ENCODE results near the gene RBM7. TPM values are rescaled to one million over a fixed set of nuclear protein-coding genes. Genes with fewer than 3 reads are reported as not detected.

The RBM7 gene
- total and polyA plus RNA-seq, 2 donors (not counting 3 experiments of a cell fraction or from before 2014, with no cell fraction given): 16.4 to 38.4 TPM

DNA sequence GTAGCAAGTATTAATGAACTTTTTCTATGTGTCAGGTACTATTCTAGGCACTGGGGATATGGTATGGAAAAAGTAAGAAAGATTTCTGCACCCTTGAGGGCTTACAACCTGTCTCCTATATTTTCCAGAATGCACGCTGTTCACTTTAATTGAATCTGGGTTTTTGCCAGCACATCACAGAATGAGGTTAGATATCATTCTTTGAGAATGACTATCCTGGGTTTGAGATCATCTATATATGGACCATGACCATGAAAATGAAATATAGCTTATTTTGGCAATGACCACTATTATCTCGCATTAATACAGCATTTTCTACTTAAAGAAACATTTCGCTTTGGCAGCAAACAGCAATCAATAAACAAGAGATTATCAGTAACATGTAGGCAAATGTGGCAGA lies 47.0 kb upstream of the RBM7 start:
- POLR2A ChIA-PET: no interaction called here
- dilution Hi-C loops (cut with MboI; ENCODE audit: extremely low pct_ligation_motif_present, low sequenced_read_pairs) (no loop called here), intact Hi-C loops (cut with micrococcal nuclease) (no loop called here)
- BruUV-seq (replicated peaks): no TSS peak
- no peaks in the 10 kb centered on the region for H3K9me1 ChIP-seq (replicated peaks; ENCODE audit: control insufficient read depth, extremely low read depth, insufficient read depth, low read length)
- H3K9me3 ChIP-seq (replicated peaks; ENCODE audit: control insufficient read depth, insufficient read depth, low read length): no peaks in the 10 kb centered on the region
- TF ChIP-seq FOS (IDR thresholded peaks at IDR 0.05; ENCODE audit: borderline replicate concordance, insufficient read depth, low read length) (no peak), POLR2AphosphoS5 (IDR thresholded peaks at IDR 0.05; ENCODE audit: insufficient read depth, low read depth, low read length) (no peak), CTCF (IDR thresholded peaks at IDR 0.05; ENCODE audit: extremely low read depth in 1 of 2, insufficient read depth in 1 of 2, low read depth in 1 of 2, low read length in 2 of 2) (no peak), GATA2 (IDR thresholded peaks at IDR 0.05; ENCODE audit: insufficient read depth, insufficient read length, low read depth, low read length) (no peak), MYC (IDR thresholded peaks at IDR 0.05; ENCODE audit: low read depth, low read length) (no peak), POLR2A (IDR thresholded peaks at IDR 0.05; ENCODE audit: low read depth, low read length) (no peak), EZH2 (IDR thresholded peaks at IDR 0.05; ENCODE audit: borderline replicate concordance, low read depth, low read length, severe bottlenecking) (no peak), JUN (IDR thresholded peaks at IDR 0.05; ENCODE audit: borderline replicate concordance, insufficient read depth, insufficient read length, low read depth) (no peak)
- TF ChIP-seq, protein P1, sequence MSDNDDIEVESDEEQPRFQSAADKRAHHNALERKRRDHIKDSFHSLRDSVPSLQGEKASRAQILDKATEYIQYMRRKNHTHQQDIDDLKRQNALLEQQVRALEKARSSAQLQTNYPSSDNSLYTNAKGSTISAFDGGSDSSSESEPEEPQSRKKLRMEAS (IDR thresholded peaks at IDR 0.05; ENCODE audit: insufficient read depth, insufficient read length): no peak
- H3K4me3 ChIP-seq (replicated peaks in 1 of 3; ENCODE audit: insufficient read depth in 1 of 3, low read depth in 1 of 3, low read length in 3 of 3): no peak overlapping the region
- H3K4me2 ChIP-seq (ENCODE audit: insufficient read depth, low read length): no peak overlapping the region
- no peaks in the 10 kb centered on the region for H3K79me2 ChIP-seq (ENCODE audit: control insufficient read depth, insufficient read depth, low read length)
- no peak overlapping the region for H2AFZ ChIP-seq (ENCODE audit: low read depth, low read length)
- no peak overlapping the region for H3K9ac ChIP-seq (replicated peaks; ENCODE audit: extremely low read depth, insufficient read depth, low read length)
- H3K4me1 ChIP-seq (ENCODE audit: control insufficient read depth, extremely low read depth, insufficient read depth, low read length): peaks cover 2% of the 10 kb centered on the region
- H3K36me3 ChIP-seq (ENCODE audit: control insufficient read depth in 2 of 2, extremely low read depth in 1 of 2, insufficient read depth in 2 of 2, low read length in 2 of 2): no peaks in the 10 kb centered on the region
- FAIRE-seq (no peak), DNase-seq (ENCODE audit: low read depth, low spot score) (no peak)
- no peaks in the 10 kb centered on the region for H3K27me3 ChIP-seq (ENCODE audit: control insufficient read depth in 2 of 2, insufficient read depth in 2 of 2, low read length in 2 of 2)
- H3K27ac ChIP-seq (ENCODE audit: insufficient read depth, low read depth, low read length): no peak overlapping the region
- CTCF ChIA-PET: interaction anchor here (1.1 kb wide), 1 partner anchor 28 kb away, joined by 3 read pairs; no protein-coding TSS in a partner anchor
- no peaks in the 10 kb centered on the region for H4K20me1 ChIP-seq (replicated peaks; ENCODE audit: control insufficient read depth, extremely low read depth, insufficient read depth, low read length)
